Measurements from ENCODE around the gene NDUFB10.

Gene NDUFB10

DNA sequence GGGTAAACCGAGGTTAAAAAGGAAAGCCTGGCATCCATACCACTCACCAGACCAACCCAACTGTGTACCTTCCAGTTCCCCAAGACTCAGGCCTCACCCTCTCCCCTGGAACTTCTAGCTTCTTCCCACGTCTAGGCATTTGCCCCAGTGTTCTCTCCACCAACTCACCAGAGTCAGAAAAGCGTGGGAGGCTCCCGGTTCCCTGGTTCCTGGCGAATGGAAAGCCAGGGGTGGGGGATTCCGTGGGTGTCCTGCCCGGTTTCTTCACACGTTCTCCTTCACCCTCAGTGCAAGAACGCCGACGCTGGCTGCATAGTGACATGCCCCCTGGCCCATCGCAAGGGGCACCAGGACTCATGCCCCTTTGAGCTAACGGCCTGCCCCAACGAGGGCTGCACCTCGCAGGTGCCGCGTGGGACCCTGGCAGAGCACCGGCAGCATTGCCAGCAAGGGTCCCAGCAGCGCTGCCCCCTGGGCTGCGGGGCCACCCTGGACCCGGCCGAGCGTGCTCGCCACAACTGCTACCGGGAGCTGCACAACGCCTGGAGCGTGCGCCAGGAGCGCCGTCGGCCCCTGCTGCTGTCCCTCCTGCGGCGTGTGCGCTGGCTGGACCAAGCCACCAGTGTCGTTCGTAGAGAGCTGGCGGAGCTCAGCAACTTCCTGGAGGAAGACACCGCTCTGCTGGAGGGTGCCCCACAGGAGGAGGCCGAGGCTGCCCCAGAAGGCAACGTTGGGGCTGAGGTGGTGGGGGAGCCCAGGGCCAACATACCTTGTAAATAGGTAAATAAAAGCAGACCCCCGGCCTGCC, 9.0 kb downstream of the NDUFB10 start:
- TF ChIP-seq, protein P1, sequence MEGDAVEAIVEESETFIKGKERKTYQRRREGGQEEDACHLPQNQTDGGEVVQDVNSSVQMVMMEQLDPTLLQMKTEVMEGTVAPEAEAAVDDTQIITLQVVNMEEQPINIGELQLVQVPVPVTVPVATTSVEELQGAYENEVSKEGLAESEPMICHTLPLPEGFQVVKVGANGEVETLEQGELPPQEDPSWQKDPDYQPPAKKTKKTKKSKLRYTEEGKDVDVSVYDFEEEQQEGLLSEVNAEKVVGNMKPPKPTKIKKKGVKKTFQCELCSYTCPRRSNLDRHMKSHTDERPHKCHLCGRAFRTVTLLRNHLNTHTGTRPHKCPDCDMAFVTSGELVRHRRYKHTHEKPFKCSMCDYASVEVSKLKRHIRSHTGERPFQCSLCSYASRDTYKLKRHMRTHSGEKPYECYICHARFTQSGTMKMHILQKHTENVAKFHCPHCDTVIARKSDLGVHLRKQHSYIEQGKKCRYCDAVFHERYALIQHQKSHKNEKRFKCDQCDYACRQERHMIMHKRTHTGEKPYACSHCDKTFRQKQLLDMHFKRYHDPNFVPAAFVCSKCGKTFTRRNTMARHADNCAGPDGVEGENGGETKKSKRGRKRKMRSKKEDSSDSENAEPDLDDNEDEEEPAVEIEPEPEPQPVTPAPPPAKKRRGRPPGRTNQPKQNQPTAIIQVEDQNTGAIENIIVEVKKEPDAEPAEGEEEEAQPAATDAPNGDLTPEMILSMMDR (IDR thresholded peaks at IDR 0.05), result no peak

DNA sequence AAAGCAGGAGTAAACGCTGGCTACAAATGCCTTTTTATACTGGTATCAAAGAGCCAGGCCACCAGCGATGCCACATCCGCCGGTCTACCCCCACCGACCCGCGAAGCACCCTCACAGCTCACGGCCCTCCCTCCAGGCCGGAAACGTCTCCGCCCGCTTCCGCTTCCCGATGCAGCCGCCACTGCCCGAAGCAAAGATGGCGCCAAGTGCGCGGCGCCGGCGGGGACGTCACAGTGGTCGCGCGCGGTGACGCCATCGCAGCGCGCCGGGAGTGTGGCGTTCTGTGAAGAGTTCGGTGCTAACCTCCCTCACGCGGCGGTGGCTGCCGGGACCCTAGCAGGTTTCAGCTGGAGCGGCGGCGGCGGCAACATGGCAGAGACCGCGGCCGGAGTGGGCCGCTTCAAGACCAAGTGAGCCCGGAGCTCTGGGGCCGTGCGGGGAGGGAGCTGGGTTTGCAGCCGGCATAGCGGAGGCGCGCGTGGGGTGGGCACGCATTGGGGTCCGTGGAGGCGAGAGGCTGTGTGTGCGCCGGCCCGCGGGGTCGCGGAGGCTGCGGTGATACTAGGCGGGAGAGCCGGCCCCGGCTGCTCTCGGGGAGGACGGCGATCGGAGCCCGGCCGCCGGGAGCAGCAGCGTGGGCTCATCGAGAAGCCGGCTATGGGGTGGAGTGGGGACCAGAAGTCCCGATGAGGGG, 12.6 kb downstream of the NDUFB10 start, which contains the start of gene TBL3:
TSS of gene TBL3 (plus strand) at position 258 of the 694 bp plus-strand sequence. CDS start at position 370, 112 bp downstream.
- TF ChIP-seq, protein P1 (IDR thresholded peaks at IDR 0.05), result no peak
- Histone ChIP-seq H3K27ac (peak within 1 kb of the TSS; percentile 83 to 96), H3K4me3 (peak within 1 kb of the TSS; percentile 100)
- peak; percentile 94 for DNase-seq (ENCODE audit: low spot score)

More for the DNA sequence above, 9.0 kb downstream of the NDUFB10 start:
- DNase-seq (ENCODE audit: low spot score), result no peak
- H3K27ac ChIP-seq, result no peak overlapping the region
- no peak overlapping the region for H3K4me3 ChIP-seq

DNA sequence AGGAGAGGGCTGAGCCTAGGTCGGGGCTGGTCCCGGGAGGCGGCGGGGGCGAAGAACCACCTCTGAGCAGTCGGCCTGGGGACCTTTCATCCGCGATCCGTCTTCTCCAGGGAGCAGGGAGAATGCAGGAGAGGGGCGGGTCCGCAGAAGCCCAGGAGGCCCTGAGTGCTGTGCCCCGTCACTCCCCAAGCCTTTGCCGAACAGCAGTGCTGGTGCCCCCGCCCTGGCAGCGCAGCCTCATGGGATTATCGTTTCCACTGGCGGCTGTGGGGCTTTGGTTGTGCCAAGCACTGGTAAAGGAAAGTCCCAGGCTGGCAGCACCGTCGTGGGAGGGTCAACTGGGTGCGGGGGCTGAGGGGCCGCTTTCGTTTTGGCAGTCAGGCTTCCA, 13.1 kb downstream of the NDUFB10 start:
- Histone ChIP-seq H3K27ac (peak overlapping the region in 1 of 2 donors; percentile 83), H3K4me3 (peak overlapping the region; percentile 100)
- TF ChIP-seq, protein P1 (IDR thresholded peaks at IDR 0.05), result no peak
- no peak for DNase-seq (ENCODE audit: low spot score)

DNA sequence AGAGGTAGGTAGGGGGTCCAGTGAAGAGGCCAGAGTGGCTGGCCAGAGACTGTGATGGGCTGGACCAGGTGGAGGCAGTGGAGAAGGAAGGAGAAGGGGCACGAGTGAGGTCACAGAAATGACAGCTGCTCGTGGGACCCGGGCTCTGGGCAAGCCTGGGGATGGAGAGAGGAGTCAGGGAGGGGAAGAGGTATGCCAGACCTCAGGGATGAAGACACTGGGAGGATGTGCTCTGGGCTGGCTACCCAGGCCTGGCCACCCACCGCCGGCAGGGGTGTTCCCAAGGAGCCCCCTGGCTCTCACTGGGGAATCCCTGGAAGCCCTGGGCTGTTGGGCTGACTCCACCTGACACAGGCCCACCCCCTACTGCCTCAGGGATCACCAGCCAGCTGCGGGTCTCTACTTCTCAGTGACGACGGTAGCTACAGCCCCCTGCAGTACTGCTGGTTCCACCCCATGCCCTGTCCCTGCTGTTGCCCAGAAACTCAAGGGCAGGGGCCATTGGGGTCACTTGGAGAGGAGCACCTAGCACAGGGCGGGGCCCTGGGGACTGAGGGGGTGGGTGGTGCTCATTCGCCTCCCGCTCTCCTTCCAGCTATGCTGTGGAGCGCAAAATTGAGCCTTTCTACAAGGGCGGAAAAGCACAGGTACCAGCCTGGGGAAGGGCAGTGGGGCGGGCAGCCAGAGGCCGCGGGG, 14.3 kb downstream of the NDUFB10 start:
- DNase-seq (ENCODE audit: low spot score), result no peak
- TF ChIP-seq, protein P1 (IDR thresholded peaks at IDR 0.05), result no peak
- Histone ChIP-seq H3K27ac (no peak overlapping the region), H3K4me3 (no peak overlapping the region)

DNA sequence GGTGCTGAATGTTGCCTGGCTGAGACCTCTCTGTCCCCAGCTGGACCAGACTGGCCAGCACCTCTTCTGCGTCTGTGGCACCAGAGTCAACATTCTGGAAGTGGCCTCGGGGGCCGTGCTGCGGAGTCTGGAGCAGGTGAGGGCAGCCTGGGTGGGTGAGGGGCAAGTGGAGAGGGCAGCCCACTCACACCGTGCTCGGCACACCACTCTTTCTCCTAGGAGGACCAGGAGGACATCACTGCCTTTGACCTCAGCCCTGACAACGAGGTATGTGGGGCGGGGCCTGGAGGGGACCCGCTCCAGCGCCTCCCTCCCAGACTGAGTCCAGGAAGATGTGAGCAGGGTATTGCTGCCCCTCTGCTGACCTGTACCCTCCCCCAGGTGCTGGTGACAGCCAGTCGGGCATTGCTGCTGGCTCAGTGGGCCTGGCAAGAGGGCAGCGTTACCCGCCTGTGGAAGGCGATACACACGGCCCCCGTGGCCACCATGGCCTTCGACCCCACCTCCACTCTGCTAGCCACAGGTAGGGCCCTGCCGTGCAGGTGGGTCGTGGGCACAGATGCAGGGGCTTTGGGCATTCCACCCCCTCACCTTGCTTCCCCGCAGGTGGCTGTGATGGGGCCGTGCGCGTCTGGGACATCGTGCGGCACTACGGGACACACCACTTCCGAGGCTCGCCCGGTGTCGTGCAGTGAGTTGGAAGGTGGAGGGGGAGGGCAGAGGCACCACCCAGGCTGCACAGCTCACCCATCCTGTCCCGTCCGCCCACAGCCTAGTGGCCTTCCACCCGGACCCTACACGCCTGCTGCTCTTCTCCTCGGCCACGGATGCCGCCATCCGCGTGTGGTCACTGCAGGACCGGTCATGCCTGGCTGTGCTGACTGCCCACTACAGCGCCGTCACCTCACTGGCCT, 15.1 kb downstream of the NDUFB10 start:
- H3K27ac ChIP-seq, result no peak overlapping the region
- no peak overlapping the region for H3K4me3 ChIP-seq
- TF ChIP-seq, protein P1 (IDR thresholded peaks at IDR 0.05), result no peak
- DNase-seq (ENCODE audit: low spot score), result no peak

Data from coronary artery (tissue), 2 donors.